K562 (cell line): ENCODE data around the gene ANKLE1. TPM values are rescaled to one million over a fixed set of nuclear protein-coding genes. Genes with fewer than 3 reads are reported as not detected.

Experiments
- ATAC-seq: fragments of 200-7000 bp; cut with Tn5 transposase; 3 replicates; pipeline ENCODE4 v1.9.1; 2020; ENCODE audit warnings: moderate library complexity
- BruUV-seq: library from RNA; stranded (reverse); fragments of 400-500 nt; replicated peaks from 2 replicates; lab custom pipeline; 2021; lab: Mats Ljungman, UMichigan
- CTCF ChIA-PET: fragments of 300-600 bp; formaldehyde crosslinking; extraction: SDS; loops from one replicate; lab custom pipeline; 2021; ENCODE audit warnings: low intra/inter-chr PET ratio; lab: Yijun Ruan, JAX
- POLR2A ChIA-PET: fragments of 300-600, 350-650 bp; sonication (Branson Sonifier 250); formaldehyde crosslinking; extraction: SDS; loops from one replicate; lab custom pipeline; 2021; ENCODE audit warnings: antibody characterized with exemption, inconsistent platforms; lab: Yijun Ruan, JAX
- DNase-seq, 4 experiments: peaks; one replicate each; pipeline versions ENCODE4 v3.0.0 to v3.0.0-alpha.2; 2011 to 2018; ENCODE audit warnings: low spot score in 3 of 4, mixed read lengths in 3 of 4; ENCODE audit errors: extremely low read depth in 1 of 4
- FAIRE-seq: peaks from 2 replicates; lab custom pipeline; 2011; peaks lifted over from hg19 to GRCh38; lab: Jason Lieb, UNC
- H2AFZ ChIP-seq: 2 replicates; pipeline ENCODE4 v1.6.0; 2011; ENCODE audit warnings: low read depth, low read length, control low read depth, inconsistent platforms
- H3K27ac ChIP-seq: fragments of 200-600 bp; 3 replicates; pipeline ENCODE4 v1.8.0; 2011; ENCODE audit warnings: low read depth, mild to moderate bottlenecking, control low read depth, inconsistent platforms, low read length, moderate library complexity, mixed read lengths; ENCODE audit errors: extremely low read depth
- H3K27me3 ChIP-seq, 2 experiments: fragments of 300-600 bp in 1 of 2; 2 replicates in 1 of 2; 3 replicates in 1 of 2; pipeline versions ENCODE4 v1.6.0 to v1.8.0; 2011; ENCODE audit warnings: inconsistent platforms in 2 of 2, low read length in 2 of 2, mild to moderate bottlenecking in 1 of 2, mixed read lengths in 1 of 2, moderate library complexity in 1 of 2; ENCODE audit not compliant: control insufficient read depth in 2 of 2, insufficient read depth in 2 of 2
- H3K36me3 ChIP-seq: fragments of 300-600 bp; 3 replicates; pipeline ENCODE4 v1.8.0; 2011; ENCODE audit warnings: mild to moderate bottlenecking, low read length, inconsistent platforms; ENCODE audit not compliant: control insufficient read depth, insufficient read depth
- H3K4me1 ChIP-seq, 2 experiments: fragments of 200-600 bp in 1 of 2; replicated peaks in 1 of 2; 2 replicates in 1 of 2; 3 replicates in 1 of 2; pipeline versions ENCODE4 v1.5.1 to v1.8.0; 2011; ENCODE audit warnings: inconsistent platforms in 2 of 2, low read length in 2 of 2, mild to moderate bottlenecking in 1 of 2, mixed read lengths in 1 of 2, moderate library complexity in 1 of 2; ENCODE audit not compliant: control insufficient read depth in 2 of 2, insufficient read depth in 2 of 2
- H3K4me2 ChIP-seq: 2 replicates; pipeline ENCODE4 v1.6.1; 2011; ENCODE audit warnings: low read length, control low read depth, inconsistent platforms, mixed read lengths; ENCODE audit not compliant: insufficient read depth
- H3K4me3 ChIP-seq: fragments of 200-600 bp; sonication (generic), shearing (Covaris generic); 2 replicates; pipeline ENCODE4 v1.5.1; 2016; ENCODE audit warnings: control low read depth, inconsistent platforms
- H3K79me2 ChIP-seq: fragments of 200-600 bp; 3 replicates; pipeline ENCODE4 v1.8.0; 2011; ENCODE audit warnings: low read length, inconsistent platforms; ENCODE audit not compliant: control insufficient read depth, insufficient read depth
- H3K9ac ChIP-seq, 2 experiments: 2 replicates each; pipeline versions ENCODE4 v1.6.0 to v1.6.1; 2011; ENCODE audit warnings: low read depth in 2 of 2, low read length in 2 of 2, control low read depth in 1 of 2, inconsistent platforms in 1 of 2, mild to moderate bottlenecking in 1 of 2, mixed read lengths in 1 of 2; ENCODE audit not compliant: insufficient read depth in 1 of 2
- H3K9me1 ChIP-seq: one replicate; pipeline ENCODE4 v1.6.0; 2011; ENCODE audit warnings: inconsistent platforms, mild to moderate bottlenecking, low read length, moderate library complexity; ENCODE audit not compliant: control insufficient read depth, insufficient read depth
- H3K9me3 ChIP-seq: replicated peaks from 2 replicates; pipeline ENCODE4 v1.5.1; 2011; ENCODE audit warnings: low read depth, low read length, inconsistent platforms; ENCODE audit not compliant: control insufficient read depth, insufficient read depth
- H4K20me1 ChIP-seq: replicated peaks from 2 replicates; pipeline ENCODE4 v1.6.1; 2011; ENCODE audit warnings: low read length, inconsistent platforms, mixed read lengths; ENCODE audit not compliant: control insufficient read depth, insufficient read depth
- ESRRA ChIP-seq: fragments of 450-650 bp; IDR thresholded peaks from 2 replicates; pipeline ENCODE4 v1.6.1; 2014; ENCODE audit warnings: low read depth, mild to moderate bottlenecking, moderate library complexity, borderline replicate concordance
- NR2C1 ChIP-seq, 2 experiments: fragments of 450-650 bp; IDR thresholded peaks; 2 replicates each; pipeline ENCODE4 v1.6.1; 2017; ENCODE audit warnings: mild to moderate bottlenecking in 2 of 2, antibody characterized with exemption in 1 of 2, inconsistent platforms in 1 of 2, missing compliant biosample characterization in 1 of 2, missing genetic modification characterization in 1 of 2
- TFE3 ChIP-seq: fragments of 450-650 bp; formaldehyde crosslinking; IDR thresholded peaks from 2 replicates; pipeline ENCODE4 v1.4.0; 2020; ENCODE audit warnings: mild to moderate bottlenecking, mixed read lengths
- U2AF1 ChIP-seq: fragments of 200-400 bp; formaldehyde crosslinking; optimal IDR thresholded peaks from 2 replicates; pipeline ENCODE3; 2017; ENCODE audit warnings: mild to moderate bottlenecking, low read depth, low read length, moderate library complexity
- YY1 ChIP-seq, 3 experiments: IDR thresholded peaks; 2 replicates each; pipeline ENCODE4 v1.6.1; 2011; ENCODE audit warnings: low read length in 2 of 3, mild to moderate bottlenecking in 2 of 3, moderate library complexity in 2 of 3, borderline replicate concordance in 1 of 3, control low read depth in 1 of 3, low read depth in 1 of 3; ENCODE audit not compliant: insufficient read depth in 3 of 3, insufficient replicate concordance in 2 of 3, control insufficient read depth in 1 of 3, insufficient read length in 1 of 3; ENCODE audit errors: extremely low read depth in 1 of 3
- ZBTB34 ChIP-seq: fragments of 250-450 bp; sonication (Bioruptor Pico); IDR thresholded peaks from 2 replicates; pipeline ENCODE4 v1.8.0; 2021; ENCODE audit warnings: mild to moderate bottlenecking, moderate library complexity
- ZBTB43 ChIP-seq: sonication (generic); formaldehyde crosslinking; IDR thresholded peaks from 2 replicates; pipeline ENCODE4 v1.8.0; 2023; ENCODE audit warnings: mild to moderate bottlenecking, missing genetic modification reagents
- ZBTB5 ChIP-seq: fragments of 450-650 bp; IDR thresholded peaks from 2 replicates; pipeline ENCODE4 v1.6.1; 2017; ENCODE audit warnings: antibody characterized with exemption
- ZNF699 ChIP-seq: fragments of 250-450 bp; sonication (Bioruptor Pico); IDR thresholded peaks from 2 replicates; pipeline ENCODE4 v1.8.0; 2021; ENCODE audit warnings: mild to moderate bottlenecking, moderate library complexity; ENCODE audit not compliant: insufficient replicate concordance
- WGBS: fragments of 100-300 bp; shearing (Covaris generic); methylation state at CpG from one replicate; pipeline ENCODE4 v1.1.6; 2016; ENCODE audit warnings: low coverage, mixed read lengths; ENCODE audit not compliant: insufficient coverage; ENCODE audit errors: missing lambda C conversion rate; 5-methylcytosine and 5-hydroxymethylcytosine counted together
- in situ Hi-C: fragments of 300-500 bp; cut with MboI; formaldehyde crosslinking; loops from 4 replicates; pipeline ENCODE4 v1.15.0; 2018; ENCODE audit warnings: inconsistent platforms, mixed read lengths
- intact Hi-C: fragments of 100-400 bp; cut with micrococcal nuclease; formaldehyde crosslinking; loops from 2 replicates; pipeline ENCODE4 v1.14.2; 2022
- polyA plus RNA-seq, 8 experiments: library from polyadenylated mRNA; depleted of rRNA in 4 of 8; stranded (reverse) in 5 of 8; unstranded in 3 of 8; fragments of >200 nt; fragmentation: Nextera tagmentation in 2 of 8; fragmentation: Illumina TruSeq in 1 of 8; extraction: Ambion mirVana in 2 of 8; extraction: Trizol in 1 of 8; gene quantifications; 2 replicates each; pipeline versions ENCODE4 v1.2.1 to v1.2.3, GENCODE V29; 2011 to 2014; ENCODE audit warnings: inconsistent platforms in 1 of 8, missing spikeins in 1 of 8
- total RNA-seq, 7 experiments: library from RNA; depleted of rRNA in 6 of 7; stranded (reverse); fragments of >200 nt in 6 of 7; fragmentation: Illumina TruSeq in 2 of 7; extraction: Trizol in 2 of 7; gene quantifications; 2 replicates each; pipeline versions ENCODE4 v1.2.1 to v1.2.3, GENCODE V29; 2011 to 2021; ENCODE audit warnings: low replicate concordance in 1 of 7

Gene ANKLE1
- total and polyA plus RNA-seq, 9 of the 15 experiments (the other 6 are each of a cell fraction or from before 2014, with no cell fraction given), result 0.63 to 9.2 (median 2.9) TPM

GRCh38 chr19:17286752-17287151, 5.1 kb downstream of the ANKLE1 start:
- Histone ChIP-seq H3K4me1 (peaks cover 2 to 39% of the 10 kb centered on the region in 2 experiments; a peak in 4 of 5 replicates), H3K27ac (no peak overlapping the region; the same call in 2 of the 3 replicates), H3K27me3 (no peaks in the 10 kb centered on the region), H3K79me2 (peaks cover 5% of the 10 kb centered on the region; the same call in 2 of the 3 replicates), H4K20me1 (peaks cover 6% of the 10 kb centered on the region; the same call in 1 of the 2 replicates), H3K9me1 (no peaks in the 10 kb centered on the region), H2AFZ (peak overlapping the region; percentile 45; the same call in 1 of the 2 replicates), H3K9me3 (no peaks in the 10 kb centered on the region), H3K36me3 (peaks cover 13% of the 10 kb centered on the region; the same call in 1 of the 3 replicates), H3K4me3 (no peak overlapping the region), H3K9ac (peak overlapping the region in 1 of 2 experiments; percentile 28; a peak in 1 of 4 replicates), H3K4me2 (no peak overlapping the region)
- TF ChIP-seq ZBTB43 (CRISPR knock-in tag) (no peak), ZBTB5 (no peak), U2AF1 (no peak), ZNF699 (CRISPR knock-in tag) (no peak), TFE3 (CRISPR knock-in tag) (0 out of 2 replicates have a peak, but pooled peaks have one; percentile 2), ZBTB34 (no peak), NR2C1 (IDR thresholded peaks at IDR 0.05) (0 out of 2 replicates have a peak, but pooled peaks have one; percentile 9), NR2C1 (tag; IDR thresholded peaks at IDR 0.05) (no peak), YY1 (IDR thresholded peaks at IDR 0.05; ENCODE audit: borderline replicate concordance in 1 of 3, control insufficient read depth in 1 of 3, extremely low read depth in 1 of 3, insufficient read depth in 3 of 3, insufficient read length in 1 of 3, insufficient replicate concordance in 2 of 3, low read depth in 1 of 3, low read length in 2 of 3) (peak in 1 of 3 experiments; percentile 64), ESRRA (peak; percentile 41; the same call in 1 of the 2 replicates)
- in situ Hi-C loops (loop anchor here (5.0 kb wide), 1 partner anchor 214 kb away; no protein-coding TSS in a partner anchor), intact Hi-C loops (no loop called here)
- ChIA-PET POLR2A (no interaction called here), CTCF (no interaction called here)
- DNase-seq (no peak), ATAC-seq (no peak), FAIRE-seq (peak; percentile 11)
- BruUV-seq, result no TSS peak
- WGBS, result 34% methylated on average over 9 of the region's 9 CpGs
